ENCODE measurements around the gene PLG.

GRCh38 chr6:160783741-160784140 is 81.7 kb downstream of the PLG start:
- TF ChIP-seq POLR2A (IDR thresholded peaks at IDR 0.05) (no peak), CTCF (IDR thresholded peaks at IDR 0.05) (no peak)

All from uterus (tissue), 2 donors.